ENCODE data around the gene PLCL2. TPM values are rescaled to one million over a fixed set of nuclear protein-coding genes. Genes with fewer than 3 reads are reported as not detected.
"Not testable (repeated sequence)": the region's sequence is repeated elsewhere in the genome, so short reads cannot be mapped to it uniquely, and the experiment has no call there.

The PLCL2 gene
- total RNA-seq, 1 experiment from 2014 or later = 0.07 TPM

DNA sequence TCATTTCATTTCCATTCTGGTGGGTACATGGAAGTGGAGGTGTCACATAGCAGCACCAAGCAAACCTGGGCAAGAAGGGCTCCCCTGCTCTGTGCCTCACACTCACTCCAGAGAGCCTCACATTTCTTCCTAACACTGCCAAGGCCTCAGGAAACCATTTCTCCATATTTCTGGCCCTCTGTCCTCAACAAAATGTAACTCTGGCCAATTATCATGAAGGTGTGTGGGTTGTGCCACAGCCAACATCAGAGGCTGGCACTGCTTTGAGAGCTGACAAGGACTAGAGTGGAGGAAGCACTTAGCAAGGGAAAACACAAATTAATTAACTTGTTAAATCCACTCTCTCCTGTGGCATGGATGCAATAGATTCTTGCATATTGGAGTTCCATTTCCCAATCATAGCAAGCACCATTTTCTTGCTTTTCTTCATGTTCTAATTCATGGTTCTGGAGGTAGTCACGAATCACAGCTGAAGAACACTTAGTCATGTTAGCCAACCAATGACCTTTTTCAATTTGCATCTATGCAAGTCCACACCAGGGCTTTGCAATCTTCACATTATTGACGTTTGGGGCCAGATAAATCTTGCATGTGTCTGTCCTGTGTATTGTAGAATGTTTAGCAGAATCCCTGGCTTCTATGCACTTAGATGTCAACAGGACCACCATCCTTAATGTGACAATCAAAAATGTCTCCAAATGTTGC, 241.1 kb downstream of the PLCL2 start:
- TF ChIP-seq, protein P1, sequence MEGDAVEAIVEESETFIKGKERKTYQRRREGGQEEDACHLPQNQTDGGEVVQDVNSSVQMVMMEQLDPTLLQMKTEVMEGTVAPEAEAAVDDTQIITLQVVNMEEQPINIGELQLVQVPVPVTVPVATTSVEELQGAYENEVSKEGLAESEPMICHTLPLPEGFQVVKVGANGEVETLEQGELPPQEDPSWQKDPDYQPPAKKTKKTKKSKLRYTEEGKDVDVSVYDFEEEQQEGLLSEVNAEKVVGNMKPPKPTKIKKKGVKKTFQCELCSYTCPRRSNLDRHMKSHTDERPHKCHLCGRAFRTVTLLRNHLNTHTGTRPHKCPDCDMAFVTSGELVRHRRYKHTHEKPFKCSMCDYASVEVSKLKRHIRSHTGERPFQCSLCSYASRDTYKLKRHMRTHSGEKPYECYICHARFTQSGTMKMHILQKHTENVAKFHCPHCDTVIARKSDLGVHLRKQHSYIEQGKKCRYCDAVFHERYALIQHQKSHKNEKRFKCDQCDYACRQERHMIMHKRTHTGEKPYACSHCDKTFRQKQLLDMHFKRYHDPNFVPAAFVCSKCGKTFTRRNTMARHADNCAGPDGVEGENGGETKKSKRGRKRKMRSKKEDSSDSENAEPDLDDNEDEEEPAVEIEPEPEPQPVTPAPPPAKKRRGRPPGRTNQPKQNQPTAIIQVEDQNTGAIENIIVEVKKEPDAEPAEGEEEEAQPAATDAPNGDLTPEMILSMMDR (IDR thresholded peaks at IDR 0.05; ENCODE audit: insufficient read depth in 1 of 2, low read depth in 1 of 2, low read length in 1 of 2, severe bottlenecking in 1 of 2, unreplicated experiment in 1 of 2) = no peak
- intact Hi-C loops (cut with micrococcal nuclease; ENCODE audit: unreplicated experiment) = no loop called here

GRCh38 chr3:17128671-17129070, 243.9 kb downstream of the PLCL2 start:
- CTCF ChIA-PET; H3K36me3 Mint-ChIP-seq (ENCODE audit: insufficient read depth, unreplicated experiment); H3K27me3 Mint-ChIP-seq (ENCODE audit: insufficient read depth, unreplicated experiment); H3K9me3 Mint-ChIP-seq (ENCODE audit: unreplicated experiment); H3K9me3 ChIP-seq; H3K36me3 ChIP-seq (ENCODE audit: control insufficient read depth, insufficient read depth, low read length); POLR2A ChIA-PET; intact Hi-C loops (cut with micrococcal nuclease; ENCODE audit: unreplicated experiment); DNase-seq; H3K4me3 ChIP-seq (ENCODE audit: low read depth, low read length); H3K27ac Mint-ChIP-seq (ENCODE audit: unreplicated experiment); H3K4me1 Mint-ChIP-seq (ENCODE audit: low read depth, unreplicated experiment); H3K4me3 Mint-ChIP-seq (ENCODE audit: unreplicated experiment); BruUV-seq (replicated peaks); H3K27me3 ChIP-seq (replicated peaks; ENCODE audit: control insufficient read depth, insufficient read depth, low read length); H3K4me1 ChIP-seq: not testable (repeated sequence)

More for the DNA sequence above, 241.1 kb downstream of the PLCL2 start:
- no peaks in the 10 kb centered on the region for H3K9me3 ChIP-seq
- no peaks in the 10 kb centered on the region for H3K27me3 ChIP-seq (replicated peaks; ENCODE audit: control insufficient read depth, insufficient read depth, low read length)
- no peak overlapping the region for H3K27ac Mint-ChIP-seq (ENCODE audit: unreplicated experiment)
- ChIA-PET POLR2A (no interaction called here), CTCF (no interaction called here)
- H3K9me3 Mint-ChIP-seq (ENCODE audit: unreplicated experiment) = no peaks in the 10 kb centered on the region
- no TSS peak for BruUV-seq (replicated peaks)
- no peak overlapping the region for H3K4me3 ChIP-seq (ENCODE audit: low read depth, low read length)
- DNase-seq = no peak
- no peaks in the 10 kb centered on the region for H3K36me3 Mint-ChIP-seq (ENCODE audit: insufficient read depth, unreplicated experiment)
- H3K4me1 ChIP-seq = no peaks in the 10 kb centered on the region
- no peak overlapping the region for H3K4me3 Mint-ChIP-seq (ENCODE audit: unreplicated experiment)
- peaks cover 3% of the 10 kb centered on the region for H3K27me3 Mint-ChIP-seq (ENCODE audit: insufficient read depth, unreplicated experiment)
- H3K36me3 ChIP-seq (ENCODE audit: control insufficient read depth, insufficient read depth, low read length) = no peaks in the 10 kb centered on the region
- H3K4me1 Mint-ChIP-seq (ENCODE audit: low read depth, unreplicated experiment) = no peaks in the 10 kb centered on the region

- BruUV-seq (replicated peaks) = no TSS peak
- no peak overlapping the region for H3K27ac Mint-ChIP-seq (ENCODE audit: unreplicated experiment)
- ChIA-PET CTCF (no interaction called here), POLR2A (no interaction called here)
- H3K27me3 Mint-ChIP-seq (ENCODE audit: insufficient read depth, unreplicated experiment) = peaks cover 3% of the 10 kb centered on the region
- Histone ChIP-seq H3K9me3 (no peaks in the 10 kb centered on the region), H3K4me1 (no peaks in the 10 kb centered on the region), H3K27me3 (replicated peaks; ENCODE audit: control insufficient read depth, insufficient read depth, low read length) (no peaks in the 10 kb centered on the region; the same call in 1 of the 2 replicates), H3K36me3 (ENCODE audit: control insufficient read depth, insufficient read depth, low read length) (no peaks in the 10 kb centered on the region), H3K4me3 (ENCODE audit: low read depth, low read length) (no peak overlapping the region)
- H3K9me3 Mint-ChIP-seq (ENCODE audit: unreplicated experiment) = no peaks in the 10 kb centered on the region
- no peak overlapping the region for H3K4me3 Mint-ChIP-seq (ENCODE audit: unreplicated experiment)
- intact Hi-C loops (cut with micrococcal nuclease; ENCODE audit: unreplicated experiment) = no loop called here
- no peak for DNase-seq
- H3K36me3 Mint-ChIP-seq (ENCODE audit: insufficient read depth, unreplicated experiment) = no peaks in the 10 kb centered on the region
- TF ChIP-seq, protein P1 (IDR thresholded peaks at IDR 0.05; ENCODE audit: insufficient read depth in 1 of 2, low read depth in 1 of 2, low read length in 1 of 2, severe bottlenecking in 1 of 2, unreplicated experiment in 1 of 2) = no peak
- no peaks in the 10 kb centered on the region for H3K4me1 Mint-ChIP-seq (ENCODE audit: low read depth, unreplicated experiment)
Observed at GRCh38 chr3:17129556-17129955, 244.8 kb downstream of the PLCL2 start.
